SK-N-SH (cell line): Measurements from ENCODE around the gene G3BP1.

ENCODE experiments used
- CTCF ChIP-seq: fragments of 200-600 bp; sonication (generic); IDR thresholded peaks from 2 replicates; pipeline ENCODE4 v1.6.1; 2017; ENCODE audit warnings: antibody characterized with exemption, mild to moderate bottlenecking, moderate library complexity
- EZH2phosphoT487 ChIP-seq: fragments of 200-600 bp; sonication (generic); IDR thresholded peaks from 2 replicates; pipeline ENCODE4 v1.6.1; 2017; ENCODE audit warnings: low read depth, mixed run types, mild to moderate bottlenecking, antibody characterized with exemption, moderate library complexity, borderline replicate concordance
- FOXJ3 ChIP-seq: sonication (generic); formaldehyde crosslinking; IDR thresholded peaks from 2 replicates; pipeline ENCODE4 v1.5.1; 2020; ENCODE audit warnings: mild to moderate bottlenecking, missing genetic modification reagents
- MAX ChIP-seq: IDR thresholded peaks from 2 replicates; pipeline ENCODE4 v1.4.0; 2012; ENCODE audit warnings: low read depth
- RAD21 ChIP-seq: IDR thresholded peaks from 2 replicates; pipeline ENCODE4 v1.6.1; 2012; ENCODE audit warnings: mild to moderate bottlenecking, low read length
- TF ChIP-seq, protein P1 (sequence below): IDR thresholded peaks from 2 replicates; pipeline ENCODE4 v1.6.1; 2012; ENCODE audit warnings: mild to moderate bottlenecking, low read depth, low read length, moderate library complexity

DNA sequence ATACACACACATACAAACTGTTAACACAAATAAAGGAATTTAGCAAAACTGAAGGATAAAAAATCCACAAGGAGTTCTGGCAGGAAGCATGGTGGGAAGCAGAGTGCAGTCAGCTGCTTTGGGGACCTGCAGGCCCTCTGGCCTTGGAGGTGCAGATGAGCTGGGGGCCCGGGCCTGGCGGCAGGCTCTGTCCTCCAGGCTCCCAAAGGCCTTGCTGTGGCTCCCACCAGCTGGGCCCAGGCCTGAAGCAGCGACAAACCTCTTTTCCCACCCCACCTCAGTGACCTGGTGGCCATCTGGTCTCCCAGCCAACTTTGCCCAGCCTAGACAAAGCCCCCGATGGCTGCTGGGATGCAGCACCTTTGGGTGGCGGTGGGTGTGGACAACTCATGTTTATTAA lies 85.1 kb downstream of the G3BP1 start:
- TF ChIP-seq CTCF = no peak
- no peak for TF ChIP-seq RAD21
- TF ChIP-seq FOXJ3 (CRISPR knock-in tag) = no peak
- TF ChIP-seq EZH2phosphoT487 = no peak
- no peak for TF ChIP-seq MAX
- TF ChIP-seq, protein P1, sequence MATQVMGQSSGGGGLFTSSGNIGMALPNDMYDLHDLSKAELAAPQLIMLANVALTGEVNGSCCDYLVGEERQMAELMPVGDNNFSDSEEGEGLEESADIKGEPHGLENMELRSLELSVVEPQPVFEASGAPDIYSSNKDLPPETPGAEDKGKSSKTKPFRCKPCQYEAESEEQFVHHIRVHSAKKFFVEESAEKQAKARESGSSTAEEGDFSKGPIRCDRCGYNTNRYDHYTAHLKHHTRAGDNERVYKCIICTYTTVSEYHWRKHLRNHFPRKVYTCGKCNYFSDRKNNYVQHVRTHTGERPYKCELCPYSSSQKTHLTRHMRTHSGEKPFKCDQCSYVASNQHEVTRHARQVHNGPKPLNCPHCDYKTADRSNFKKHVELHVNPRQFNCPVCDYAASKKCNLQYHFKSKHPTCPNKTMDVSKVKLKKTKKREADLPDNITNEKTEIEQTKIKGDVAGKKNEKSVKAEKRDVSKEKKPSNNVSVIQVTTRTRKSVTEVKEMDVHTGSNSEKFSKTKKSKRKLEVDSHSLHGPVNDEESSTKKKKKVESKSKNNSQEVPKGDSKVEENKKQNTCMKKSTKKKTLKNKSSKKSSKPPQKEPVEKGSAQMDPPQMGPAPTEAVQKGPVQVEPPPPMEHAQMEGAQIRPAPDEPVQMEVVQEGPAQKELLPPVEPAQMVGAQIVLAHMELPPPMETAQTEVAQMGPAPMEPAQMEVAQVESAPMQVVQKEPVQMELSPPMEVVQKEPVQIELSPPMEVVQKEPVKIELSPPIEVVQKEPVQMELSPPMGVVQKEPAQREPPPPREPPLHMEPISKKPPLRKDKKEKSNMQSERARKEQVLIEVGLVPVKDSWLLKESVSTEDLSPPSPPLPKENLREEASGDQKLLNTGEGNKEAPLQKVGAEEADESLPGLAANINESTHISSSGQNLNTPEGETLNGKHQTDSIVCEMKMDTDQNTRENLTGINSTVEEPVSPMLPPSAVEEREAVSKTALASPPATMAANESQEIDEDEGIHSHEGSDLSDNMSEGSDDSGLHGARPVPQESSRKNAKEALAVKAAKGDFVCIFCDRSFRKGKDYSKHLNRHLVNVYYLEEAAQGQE = no peak
